Epithelial cell of proximal tubule (primary cell): Measurements from ENCODE around the gene ARL15. TPM values are rescaled to one million over a fixed set of nuclear protein-coding genes. Genes with fewer than 3 reads are reported as not detected.

Source experiments
- DNase-seq: peaks from one replicate; pipeline ENCODE4 v3.0.0-alpha.2; 2011; ENCODE audit warnings: low read depth
- H3K4me3 ChIP-seq: 2 replicates; pipeline ENCODE4 v1.5.1; 2011; ENCODE audit warnings: low read depth, mild to moderate bottlenecking, low read length
- total RNA-seq: library from RNA; depleted of rRNA; stranded (reverse); fragments of >200 nt; gene quantifications from 2 replicates; pipeline ENCODE4 v1.2.3, GENCODE V29; 2015
- TF ChIP-seq, protein P1 (sequence below): conservative IDR thresholded peaks from 2 replicates; pipeline ENCODE4 v1.5.1; 2012; ENCODE audit warnings: low read depth, mild to moderate bottlenecking, low read length

ARL15 gene
- total RNA-seq, 1 donor from 2014 or later = 1.9 TPM

DNA sequence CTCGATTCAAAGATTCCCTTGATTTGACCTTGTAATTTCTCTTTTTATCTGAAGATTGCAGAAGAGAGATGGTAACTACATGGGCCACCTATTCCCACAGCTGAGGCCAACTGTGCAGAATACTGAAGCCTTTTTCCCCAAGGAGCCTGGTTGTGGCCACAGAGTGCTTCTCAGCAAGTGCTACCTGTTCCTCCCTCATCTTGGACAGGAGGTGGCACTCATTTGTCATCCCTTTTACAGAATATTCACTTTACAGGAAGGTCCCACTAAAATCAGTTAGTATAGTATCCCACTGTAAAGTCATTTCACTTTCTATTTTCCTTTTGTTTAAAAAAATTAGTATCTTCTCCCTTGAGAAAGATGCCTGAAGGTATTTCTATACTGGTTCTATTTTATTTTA, 346.4 kb downstream of the ARL15 start:
- H3K4me3 ChIP-seq = no peak overlapping the region
- DNase-seq = no peak
- TF ChIP-seq, protein P1, sequence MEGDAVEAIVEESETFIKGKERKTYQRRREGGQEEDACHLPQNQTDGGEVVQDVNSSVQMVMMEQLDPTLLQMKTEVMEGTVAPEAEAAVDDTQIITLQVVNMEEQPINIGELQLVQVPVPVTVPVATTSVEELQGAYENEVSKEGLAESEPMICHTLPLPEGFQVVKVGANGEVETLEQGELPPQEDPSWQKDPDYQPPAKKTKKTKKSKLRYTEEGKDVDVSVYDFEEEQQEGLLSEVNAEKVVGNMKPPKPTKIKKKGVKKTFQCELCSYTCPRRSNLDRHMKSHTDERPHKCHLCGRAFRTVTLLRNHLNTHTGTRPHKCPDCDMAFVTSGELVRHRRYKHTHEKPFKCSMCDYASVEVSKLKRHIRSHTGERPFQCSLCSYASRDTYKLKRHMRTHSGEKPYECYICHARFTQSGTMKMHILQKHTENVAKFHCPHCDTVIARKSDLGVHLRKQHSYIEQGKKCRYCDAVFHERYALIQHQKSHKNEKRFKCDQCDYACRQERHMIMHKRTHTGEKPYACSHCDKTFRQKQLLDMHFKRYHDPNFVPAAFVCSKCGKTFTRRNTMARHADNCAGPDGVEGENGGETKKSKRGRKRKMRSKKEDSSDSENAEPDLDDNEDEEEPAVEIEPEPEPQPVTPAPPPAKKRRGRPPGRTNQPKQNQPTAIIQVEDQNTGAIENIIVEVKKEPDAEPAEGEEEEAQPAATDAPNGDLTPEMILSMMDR = no peak

DNA sequence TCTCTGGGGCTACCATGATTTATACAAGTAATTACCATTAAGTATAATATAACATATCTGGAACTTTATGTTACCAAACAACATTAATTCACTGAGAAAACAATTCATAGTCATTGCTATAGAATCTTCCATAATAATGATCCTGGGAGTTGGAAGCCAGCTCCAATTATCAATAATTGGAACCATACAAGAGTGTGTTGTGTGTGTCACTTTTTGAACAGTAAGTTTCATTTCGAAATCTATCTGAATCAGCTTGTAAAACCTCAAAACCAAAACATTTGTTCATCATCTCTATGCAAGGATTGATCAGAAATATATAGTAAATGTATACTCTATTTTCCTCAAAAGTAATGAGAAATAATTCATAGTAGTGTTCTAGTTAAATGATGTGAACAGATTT, 348.1 kb downstream of the ARL15 start:
- no peak for DNase-seq
- H3K4me3 ChIP-seq = no peak overlapping the region
- TF ChIP-seq, protein P1 = no peak

DNA sequence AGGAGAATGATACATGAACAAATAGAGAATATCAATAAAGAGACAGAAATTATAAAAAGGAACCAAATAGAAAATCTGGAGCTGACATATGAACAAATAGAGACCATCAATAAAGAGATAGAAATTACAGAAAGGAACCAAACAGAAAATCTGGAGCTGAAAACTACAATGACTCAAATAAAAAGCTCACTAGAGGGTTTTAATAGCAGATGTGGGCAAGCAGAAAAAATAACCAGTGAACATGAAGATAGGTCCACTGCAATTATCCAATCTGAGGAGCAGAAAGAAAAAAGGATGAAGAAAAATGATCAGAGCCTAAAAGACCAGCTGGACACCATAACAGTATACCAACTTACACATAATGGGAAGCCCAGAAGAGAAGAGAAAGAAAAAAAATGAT, 353.7 kb downstream of the ARL15 start:
- H3K4me3 ChIP-seq = no peak overlapping the region
- no peak for DNase-seq
- TF ChIP-seq, protein P1 = no peak

DNA sequence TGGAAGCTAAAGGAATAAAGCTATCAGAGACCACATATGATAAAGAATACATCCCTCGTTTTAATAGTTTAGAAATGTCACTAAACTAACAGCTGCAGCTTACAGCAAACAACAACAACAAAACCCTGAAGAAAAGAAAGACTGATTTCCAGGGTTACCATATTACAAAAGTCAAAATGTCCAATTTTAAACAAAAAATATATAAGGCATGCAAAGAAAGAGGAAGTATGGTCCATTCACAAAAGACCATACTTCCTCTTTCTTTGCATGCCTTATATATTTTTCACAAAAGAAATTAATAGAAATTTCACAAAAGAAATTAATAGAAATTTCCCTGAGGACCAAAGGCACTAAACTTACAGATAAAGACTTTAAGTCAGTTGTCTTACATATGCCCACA, 354.2 kb downstream of the ARL15 start:
- DNase-seq = no peak
- no peak overlapping the region for H3K4me3 ChIP-seq
- TF ChIP-seq, protein P1 = no peak

DNA sequence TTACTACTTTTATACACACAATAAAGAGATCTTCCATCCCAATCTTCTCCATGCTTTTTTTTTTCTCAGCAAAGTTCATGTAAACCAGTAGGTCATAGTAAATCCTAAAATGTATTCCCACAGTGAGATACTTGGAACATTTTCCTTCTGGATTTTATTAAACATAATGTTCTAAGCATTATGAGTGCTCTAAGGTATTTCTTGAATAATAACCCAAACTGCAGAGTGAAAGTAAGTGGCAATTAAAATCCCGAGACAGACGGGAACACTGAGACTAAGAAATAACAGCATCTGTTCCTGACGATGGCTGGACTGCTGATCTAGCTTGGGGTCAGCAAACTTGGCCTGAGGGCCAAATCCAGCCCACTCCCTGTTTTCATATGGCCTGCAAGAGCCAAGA, 359.8 kb downstream of the ARL15 start:
- TF ChIP-seq, protein P1 = no peak

DNA sequence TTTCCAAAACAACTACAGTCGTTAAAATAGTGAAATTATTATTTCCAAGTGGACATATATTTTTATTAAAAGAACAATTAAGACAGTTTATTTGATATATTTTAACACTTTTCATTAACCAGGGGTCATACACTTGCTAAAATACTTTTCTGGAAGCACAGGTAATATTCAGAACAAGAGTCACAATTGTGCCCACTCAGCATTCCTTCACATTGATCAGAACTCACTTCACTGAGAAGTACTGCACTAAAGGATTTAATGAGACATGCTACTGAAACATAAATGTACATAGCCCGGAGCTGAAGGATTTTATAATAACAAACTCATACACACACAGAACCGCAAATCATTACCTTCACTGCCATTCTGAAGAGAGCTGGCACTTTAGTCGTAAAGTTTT, 361.8 kb downstream of the ARL15 start:
- H3K4me3 ChIP-seq = no peak overlapping the region
- TF ChIP-seq, protein P1 = no peak
- no peak for DNase-seq

More for the DNA sequence above, 359.8 kb downstream of the ARL15 start:
- no peak overlapping the region for H3K4me3 ChIP-seq
- DNase-seq = no peak

DNA sequence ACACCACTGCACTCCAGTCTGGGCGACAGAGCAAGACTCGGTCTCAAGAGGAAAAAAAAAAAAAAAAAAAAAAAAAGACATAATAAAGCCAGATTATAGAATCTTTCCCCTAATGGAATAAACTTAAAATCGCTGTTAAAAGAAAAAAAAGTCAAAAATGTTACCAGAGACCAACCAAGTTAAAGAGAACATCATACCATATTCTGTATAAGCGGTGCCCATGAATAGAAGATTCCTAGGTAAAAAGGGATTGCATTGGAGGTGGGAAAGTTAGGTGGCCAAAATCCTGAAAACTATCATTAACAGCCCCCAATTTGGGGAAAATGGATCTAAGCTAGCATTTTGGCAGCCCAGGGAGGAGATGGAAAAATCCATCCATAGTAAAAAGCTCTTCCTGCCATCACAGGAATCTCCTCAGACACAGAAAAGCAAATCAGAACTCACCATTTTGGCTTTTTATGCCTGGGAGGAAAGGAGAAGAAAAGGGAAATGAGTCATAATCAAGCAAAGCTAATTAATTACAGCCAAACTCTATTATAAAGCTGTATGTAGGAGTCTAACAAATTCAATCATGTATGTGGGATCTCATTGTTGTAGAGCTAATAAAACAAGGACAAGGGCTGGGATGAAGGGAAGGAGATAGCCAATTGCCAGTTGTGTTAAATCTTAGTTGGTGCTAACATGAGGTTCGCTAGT, 363.8 kb downstream of the ARL15 start:
- TF ChIP-seq, protein P1 = no peak
- no peak overlapping the region for H3K4me3 ChIP-seq
- DNase-seq = no peak
